ENCODE results near the gene NCKAP5L.

DNA sequence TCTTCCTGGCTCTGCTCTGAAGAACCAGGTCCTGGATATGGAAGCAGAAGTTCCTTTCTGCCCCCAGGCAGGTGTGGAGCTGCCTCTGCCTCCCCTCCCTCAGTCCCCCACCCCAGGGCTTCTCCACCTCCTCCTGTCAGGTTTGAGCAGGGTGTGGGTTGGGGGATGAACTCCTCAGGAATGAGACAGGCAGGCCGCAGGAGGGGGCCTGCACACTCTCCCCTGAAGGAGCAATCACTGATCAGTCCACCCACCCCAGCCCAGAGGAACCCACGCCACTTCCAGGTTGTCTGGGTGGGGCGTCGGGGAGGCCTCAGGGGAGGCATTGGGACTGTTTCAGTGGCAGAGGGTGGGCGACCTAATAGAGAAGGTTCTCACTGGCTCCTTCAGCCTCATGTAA is 48.9 kb upstream of the NCKAP5L start:
- TF ChIP-seq YY1 (IDR thresholded peaks at IDR 0.05; ENCODE audit: insufficient read depth, insufficient read length) (no peak), SUZ12 (IDR thresholded peaks at IDR 0.05; ENCODE audit: extremely low read depth, insufficient read depth, insufficient read length) (no peak), ZNF274 (IDR thresholded peaks at IDR 0.05; ENCODE audit: low read depth, low read length) (no peak)
